ENCODE data around the gene SORCS1. TPM values are rescaled to one million over a fixed set of nuclear protein-coding genes. Genes with fewer than 3 reads are reported as not detected.

The SORCS1 gene
- polyA plus RNA-seq, 1 of the 3 experiments (the other 2 are of a cell fraction), result 0.66 TPM

DNA sequence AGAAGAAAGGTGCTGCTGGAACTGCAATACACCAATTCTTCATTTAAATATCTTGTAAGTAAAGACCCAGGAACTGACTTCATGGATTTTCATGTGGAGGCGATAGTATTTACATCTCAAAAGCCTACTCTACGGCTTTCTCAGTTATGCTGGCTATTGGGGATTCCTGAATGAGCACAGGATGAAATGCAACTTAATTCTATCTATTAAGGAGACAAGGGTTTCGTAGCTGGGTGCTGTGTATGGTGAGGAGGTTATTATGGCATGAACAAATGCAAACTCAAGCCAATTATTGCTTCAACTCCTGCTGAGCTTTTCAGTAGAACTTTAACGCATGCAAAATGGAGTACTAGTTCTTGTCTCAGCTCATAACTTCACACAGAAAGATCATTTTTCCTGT lies 251.2 kb downstream of the SORCS1 start:
- no peak overlapping the region for H3K27ac ChIP-seq (ENCODE audit: low read depth in 2 of 2, low read length in 1 of 2)
- no peak overlapping the region for H2AFZ ChIP-seq (ENCODE audit: low read depth)
- POLR2A ChIA-PET, result no interaction called here
- H3F3A ChIP-seq (replicated peaks; ENCODE audit: insufficient read depth), result no peaks in the 10 kb centered on the region
- H3K27me3 ChIP-seq (ENCODE audit: insufficient read depth), result no peaks in the 10 kb centered on the region
- H3K9me3 ChIP-seq, result no peaks in the 10 kb centered on the region
- H3K9ac ChIP-seq, result no peak overlapping the region
- H3K4me1 ChIP-seq (ENCODE audit: control insufficient read depth in 1 of 2, insufficient read depth in 2 of 2, low read depth in 1 of 2, low read length in 1 of 2), result peaks cover 0 to 26% of the 10 kb centered on the region in 2 experiments; a peak in 3 of 4 replicates
- CTCF ChIA-PET, result interaction anchor here (0.6 kb wide), 1 partner anchor 335 kb away, joined by 3 read pairs; no protein-coding TSS in a partner anchor
- H3K4me3 ChIP-seq (ENCODE audit: low read depth in 2 of 2, low read length in 1 of 2), result no peak overlapping the region
- no peak for TF ChIP-seq CHD2 (IDR thresholded peaks at IDR 0.05; ENCODE audit: low read length, partially characterized antibody)
- no peak for TF ChIP-seq SIN3A (IDR thresholded peaks at IDR 0.05; ENCODE audit: borderline replicate concordance, low read depth, low read length)
- TF ChIP-seq, protein P1, sequence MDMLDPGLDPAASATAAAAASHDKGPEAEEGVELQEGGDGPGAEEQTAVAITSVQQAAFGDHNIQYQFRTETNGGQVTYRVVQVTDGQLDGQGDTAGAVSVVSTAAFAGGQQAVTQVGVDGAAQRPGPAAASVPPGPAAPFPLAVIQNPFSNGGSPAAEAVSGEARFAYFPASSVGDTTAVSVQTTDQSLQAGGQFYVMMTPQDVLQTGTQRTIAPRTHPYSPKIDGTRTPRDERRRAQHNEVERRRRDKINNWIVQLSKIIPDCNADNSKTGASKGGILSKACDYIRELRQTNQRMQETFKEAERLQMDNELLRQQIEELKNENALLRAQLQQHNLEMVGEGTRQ (IDR thresholded peaks at IDR 0.05; ENCODE audit: borderline replicate concordance, low read depth, low read length), result no peak
- TF ChIP-seq MEF2A (IDR thresholded peaks at IDR 0.05; ENCODE audit: borderline replicate concordance, low read depth), result no peak
- TF ChIP-seq, protein P2, sequence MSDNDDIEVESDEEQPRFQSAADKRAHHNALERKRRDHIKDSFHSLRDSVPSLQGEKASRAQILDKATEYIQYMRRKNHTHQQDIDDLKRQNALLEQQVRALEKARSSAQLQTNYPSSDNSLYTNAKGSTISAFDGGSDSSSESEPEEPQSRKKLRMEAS (IDR thresholded peaks at IDR 0.05; ENCODE audit: low read depth), result no peak
- no peak for TF ChIP-seq GABPA (IDR thresholded peaks at IDR 0.05; ENCODE audit: low read depth)
- no peak for TF ChIP-seq RCOR1 (IDR thresholded peaks at IDR 0.05; ENCODE audit: low read length)
- no peak for TF ChIP-seq MXI1 (IDR thresholded peaks at IDR 0.05; ENCODE audit: low read depth, low read length)
- TF ChIP-seq, protein P3, sequence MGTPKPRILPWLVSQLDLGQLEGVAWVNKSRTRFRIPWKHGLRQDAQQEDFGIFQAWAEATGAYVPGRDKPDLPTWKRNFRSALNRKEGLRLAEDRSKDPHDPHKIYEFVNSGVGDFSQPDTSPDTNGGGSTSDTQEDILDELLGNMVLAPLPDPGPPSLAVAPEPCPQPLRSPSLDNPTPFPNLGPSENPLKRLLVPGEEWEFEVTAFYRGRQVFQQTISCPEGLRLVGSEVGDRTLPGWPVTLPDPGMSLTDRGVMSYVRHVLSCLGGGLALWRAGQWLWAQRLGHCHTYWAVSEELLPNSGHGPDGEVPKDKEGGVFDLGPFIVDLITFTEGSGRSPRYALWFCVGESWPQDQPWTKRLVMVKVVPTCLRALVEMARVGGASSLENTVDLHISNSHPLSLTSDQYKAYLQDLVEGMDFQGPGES (IDR thresholded peaks at IDR 0.05; ENCODE audit: low read depth, low read length), result no peak
- TF ChIP-seq, protein P4, sequence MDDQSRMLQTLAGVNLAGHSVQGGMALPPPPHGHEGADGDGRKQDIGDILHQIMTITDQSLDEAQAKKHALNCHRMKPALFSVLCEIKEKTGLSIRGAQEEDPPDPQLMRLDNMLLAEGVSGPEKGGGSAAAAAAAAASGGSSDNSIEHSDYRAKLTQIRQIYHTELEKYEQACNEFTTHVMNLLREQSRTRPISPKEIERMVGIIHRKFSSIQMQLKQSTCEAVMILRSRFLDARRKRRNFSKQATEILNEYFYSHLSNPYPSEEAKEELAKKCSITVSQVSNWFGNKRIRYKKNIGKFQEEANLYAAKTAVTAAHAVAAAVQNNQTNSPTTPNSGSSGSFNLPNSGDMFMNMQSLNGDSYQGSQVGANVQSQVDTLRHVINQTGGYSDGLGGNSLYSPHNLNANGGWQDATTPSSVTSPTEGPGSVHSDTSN (IDR thresholded peaks at IDR 0.05), result no peak
- TF ChIP-seq SMC3 (IDR thresholded peaks at IDR 0.05; ENCODE audit: low read depth, low read length), result no peak
- no peak for TF ChIP-seq TEAD4 (IDR thresholded peaks at IDR 0.05; ENCODE audit: borderline replicate concordance, insufficient read depth)
- no peak for TF ChIP-seq NRF1 (IDR thresholded peaks at IDR 0.05; ENCODE audit: low read depth, low read length)
- TF ChIP-seq RAD21 (IDR thresholded peaks at IDR 0.05; ENCODE audit: low read length), result no peak
- TF ChIP-seq POLR2AphosphoS5 (IDR thresholded peaks at IDR 0.05; ENCODE audit: low read depth, low read length), result no peak
- no peak for TF ChIP-seq FOSL2 (IDR thresholded peaks at IDR 0.05; ENCODE audit: borderline replicate concordance, low read depth)
- no peaks in the 10 kb centered on the region for H4K20me1 ChIP-seq (ENCODE audit: insufficient read depth)
- H3K9me2 ChIP-seq, result no peaks in the 10 kb centered on the region
- no peak for DNase-seq
- no peaks in the 10 kb centered on the region for H3K79me2 ChIP-seq (ENCODE audit: insufficient read depth)
- no peak overlapping the region for H3K4me2 ChIP-seq
- WGBS (ENCODE audit: low lambda C conversion rate), result 55% methylated on average over 4 of the region's 4 CpGs
- no peaks in the 10 kb centered on the region for H3K36me3 ChIP-seq (replicated peaks in 1 of 2; ENCODE audit: control insufficient read depth in 1 of 2, insufficient read depth in 2 of 2, low read length in 1 of 2)
